ENCODE results near the gene GPANK1. TPM values are rescaled to one million over a fixed set of nuclear protein-coding genes. Genes with fewer than 3 reads are reported as not detected.

The GPANK1 gene
- polyA plus RNA-seq, 1 donor: 17.1 TPM

- no peak for DNase-seq
Observed at GRCh38 chr6:31639043-31639442, 25.8 kb downstream of the GPANK1 start.

DNA sequence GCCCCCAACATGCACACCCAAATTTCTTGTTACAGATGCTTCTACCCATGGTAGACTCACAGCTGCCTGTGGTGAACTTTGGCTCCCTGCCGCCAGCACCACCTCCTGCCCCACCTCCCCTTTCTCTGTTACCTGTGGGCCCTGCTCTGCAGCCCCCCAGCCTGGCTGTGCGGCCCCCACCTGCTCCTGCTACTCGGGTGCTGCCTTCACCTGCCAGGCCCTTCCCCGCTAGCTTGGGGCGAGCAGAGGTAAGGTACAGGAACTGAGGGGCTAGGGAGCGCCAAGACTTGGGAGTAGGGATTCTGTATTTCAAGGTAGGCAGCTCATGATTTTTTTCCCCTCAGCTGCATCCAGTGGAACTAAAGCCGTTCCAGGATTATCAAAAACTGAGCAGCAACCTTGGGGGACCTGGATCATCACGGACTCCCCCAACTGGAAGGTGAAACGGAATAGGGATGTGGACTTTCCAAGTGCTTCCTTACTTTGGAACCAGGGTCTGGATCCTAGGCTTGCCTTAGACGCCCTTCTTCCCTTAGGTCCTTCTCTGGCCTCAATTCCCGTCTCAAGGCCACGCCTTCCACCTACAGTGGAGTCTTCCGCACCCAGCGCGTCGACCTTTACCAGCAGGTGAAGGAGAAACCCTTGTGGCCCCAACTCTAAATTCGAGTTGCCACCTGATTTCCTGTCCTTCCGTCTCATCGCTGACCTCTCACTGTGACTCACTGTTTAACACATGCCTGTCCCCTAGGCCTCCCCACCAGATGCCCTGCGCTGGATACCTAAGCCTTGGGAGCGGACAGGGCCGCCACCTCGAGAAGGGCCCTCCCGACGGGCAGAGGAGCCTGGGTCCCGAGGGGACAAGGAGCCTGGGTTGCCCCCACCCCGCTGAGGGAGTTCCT is 27.9 kb downstream of the GPANK1 start:
- DNase-seq: no peak

DNA sequence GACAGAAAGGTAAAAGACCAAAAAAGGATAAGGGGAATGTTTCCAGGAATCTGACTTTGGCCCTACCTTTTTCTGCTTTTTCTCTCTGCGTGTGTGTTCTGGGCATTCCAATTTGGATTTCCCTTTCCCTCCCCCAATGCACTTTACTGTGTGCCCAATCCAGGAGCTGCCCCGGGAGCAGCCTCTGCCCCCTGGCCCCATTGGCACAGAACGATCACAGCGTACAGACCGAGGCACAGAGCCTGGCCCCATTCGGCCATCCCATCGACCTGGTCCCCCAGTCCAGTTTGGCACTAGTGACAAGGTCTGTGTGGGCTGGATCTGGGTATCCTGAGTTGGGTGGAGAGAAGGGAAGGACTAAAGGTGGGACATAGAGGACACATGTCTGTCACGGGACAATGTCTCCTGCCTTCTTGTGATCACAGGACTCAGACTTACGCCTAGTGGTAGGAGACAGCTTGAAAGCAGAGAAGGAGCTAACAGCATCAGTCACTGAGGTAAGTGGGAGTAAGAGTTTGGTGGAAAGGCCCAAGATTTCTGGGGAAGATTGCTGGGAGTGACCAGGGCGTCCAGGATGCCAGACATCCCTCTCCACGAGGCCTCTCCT is 29.7 kb downstream of the GPANK1 start:
- DNase-seq: no peak

DNA sequence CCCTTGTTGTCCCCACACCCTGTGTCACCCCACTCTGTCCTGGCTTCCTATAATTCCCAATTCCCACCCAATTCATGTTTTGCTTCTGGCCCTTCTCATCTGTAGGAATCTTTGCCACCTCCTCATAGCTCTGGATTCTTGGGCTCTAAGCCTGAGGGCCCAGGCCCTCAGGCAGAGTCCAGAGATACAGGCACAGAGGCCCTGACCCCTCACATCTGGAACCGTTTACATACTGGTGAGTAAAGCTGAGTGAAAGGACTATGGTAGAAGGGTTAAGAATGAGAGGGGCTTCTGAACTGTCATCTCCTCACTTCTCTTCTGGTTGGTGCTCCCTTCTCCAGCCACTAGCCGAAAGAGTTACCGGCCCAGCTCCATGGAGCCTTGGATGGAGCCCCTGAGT is 30.7 kb downstream of the GPANK1 start:
- DNase-seq: no peak

- no peak for DNase-seq
Observed at GRCh38 chr6:31633447-31633846, 31.4 kb downstream of the GPANK1 start.

DNA sequence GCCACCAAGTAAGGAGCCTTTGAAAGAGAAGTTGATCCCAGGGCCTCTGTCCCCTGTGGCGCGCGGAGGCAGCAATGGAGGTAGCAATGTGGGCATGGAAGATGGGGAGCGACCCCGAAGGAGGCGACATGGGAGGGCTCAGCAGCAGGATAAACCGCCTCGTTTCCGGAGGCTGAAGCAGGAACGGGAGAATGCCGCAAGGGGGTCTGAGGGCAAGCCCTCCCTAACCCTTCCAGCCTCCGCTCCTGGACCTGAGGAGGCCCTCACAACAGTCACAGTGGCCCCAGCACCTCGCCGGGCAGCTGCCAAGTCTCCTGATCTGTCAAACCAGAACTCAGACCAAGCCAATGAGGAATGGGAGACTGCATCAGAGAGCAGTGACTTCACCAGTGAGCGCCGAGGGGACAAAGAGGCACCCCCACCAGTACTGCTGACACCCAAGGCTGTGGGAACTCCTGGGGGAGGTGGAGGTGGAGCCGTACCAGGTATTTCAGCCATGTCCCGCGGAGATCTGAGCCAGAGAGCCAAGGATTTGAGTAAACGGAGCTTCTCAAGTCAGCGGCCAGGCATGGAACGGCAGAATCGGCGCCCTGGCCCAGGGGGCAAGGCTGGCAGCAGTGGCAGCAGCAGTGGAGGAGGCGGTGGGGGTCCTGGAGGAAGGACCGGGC is 32.4 kb downstream of the GPANK1 start:
- no peak for DNase-seq

DNA sequence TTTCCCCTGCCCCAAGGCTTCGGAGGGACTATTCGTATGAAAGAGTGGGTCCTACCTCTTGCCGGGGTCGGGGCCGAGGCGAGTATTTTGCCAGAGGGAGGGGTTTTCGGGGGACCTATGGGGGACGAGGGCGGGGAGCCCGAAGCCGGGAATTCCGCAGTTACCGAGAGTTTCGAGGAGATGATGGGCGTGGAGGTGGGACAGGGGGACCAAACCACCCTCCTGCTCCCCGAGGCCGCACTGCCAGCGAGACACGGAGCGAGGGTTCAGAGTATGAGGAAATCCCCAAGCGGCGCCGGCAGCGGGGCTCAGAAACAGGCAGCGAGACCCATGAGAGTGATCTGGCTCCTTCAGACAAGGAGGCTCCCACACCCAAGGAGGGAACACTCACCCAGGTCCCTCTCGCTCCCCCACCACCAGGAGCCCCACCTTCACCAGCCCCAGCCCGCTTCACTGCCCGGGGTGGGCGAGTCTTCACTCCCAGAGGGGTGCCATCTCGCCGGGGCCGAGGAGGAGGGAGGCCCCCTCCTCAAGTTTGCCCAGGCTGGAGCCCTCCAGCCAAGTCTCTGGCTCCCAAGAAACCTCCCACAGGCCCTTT is 33.0 kb downstream of the GPANK1 start:
- no peak for DNase-seq

DNA sequence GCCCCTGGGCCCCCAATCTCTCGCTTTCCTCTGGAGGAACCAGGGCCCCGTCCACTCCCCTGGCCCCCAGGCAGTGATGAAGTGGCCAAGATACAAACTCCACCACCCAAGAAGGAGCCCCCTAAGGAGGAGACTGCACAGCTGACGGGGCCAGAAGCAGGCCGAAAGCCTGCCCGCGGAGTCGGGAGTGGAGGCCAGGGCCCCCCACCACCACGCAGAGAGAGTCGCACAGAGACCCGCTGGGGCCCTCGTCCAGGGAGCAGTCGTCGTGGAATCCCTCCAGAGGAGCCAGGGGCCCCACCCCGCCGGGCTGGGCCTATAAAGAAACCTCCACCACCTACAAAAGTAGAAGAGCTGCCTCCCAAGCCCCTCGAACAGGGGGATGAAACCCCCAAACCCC is 33.6 kb downstream of the GPANK1 start:
- DNase-seq: no peak

- DNase-seq: no peak
Observed at GRCh38 chr6:31630177-31630934, 34.4 kb downstream of the GPANK1 start.

GRCh38 chr6:31629014-31629413 is 35.8 kb downstream of the GPANK1 start:
- DNase-seq: no peak

GRCh38 chr6:31627690-31628287 is 37.0 kb downstream of the GPANK1 start:
- no peak for DNase-seq

- no peak for DNase-seq
Observed at GRCh38 chr6:31626952-31627351, 37.8 kb downstream of the GPANK1 start.

- DNase-seq: no peak
Observed at GRCh38 chr6:31624070-31624469, 40.7 kb downstream of the GPANK1 start.

DNA sequence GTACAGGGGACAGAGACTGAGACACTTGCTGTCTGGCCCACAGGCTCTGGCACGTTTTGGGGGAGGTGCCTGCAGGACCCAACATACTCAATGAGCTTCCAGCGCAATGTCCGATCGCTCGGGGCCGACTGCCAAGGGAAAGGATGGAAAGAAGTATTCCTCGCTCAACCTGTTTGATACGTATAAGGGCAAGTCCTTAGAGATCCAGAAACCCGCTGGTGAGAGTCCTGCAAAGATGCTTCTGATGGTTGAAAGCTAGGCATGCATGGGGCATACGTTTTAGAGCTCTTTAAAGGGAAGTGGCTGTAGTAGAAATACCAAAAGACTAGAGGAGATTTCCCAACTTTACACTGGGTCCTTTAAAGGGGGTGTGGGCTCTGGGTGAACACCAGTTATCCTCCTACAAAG is 42.1 kb downstream of the GPANK1 start:
- DNase-seq: no peak

DNA sequence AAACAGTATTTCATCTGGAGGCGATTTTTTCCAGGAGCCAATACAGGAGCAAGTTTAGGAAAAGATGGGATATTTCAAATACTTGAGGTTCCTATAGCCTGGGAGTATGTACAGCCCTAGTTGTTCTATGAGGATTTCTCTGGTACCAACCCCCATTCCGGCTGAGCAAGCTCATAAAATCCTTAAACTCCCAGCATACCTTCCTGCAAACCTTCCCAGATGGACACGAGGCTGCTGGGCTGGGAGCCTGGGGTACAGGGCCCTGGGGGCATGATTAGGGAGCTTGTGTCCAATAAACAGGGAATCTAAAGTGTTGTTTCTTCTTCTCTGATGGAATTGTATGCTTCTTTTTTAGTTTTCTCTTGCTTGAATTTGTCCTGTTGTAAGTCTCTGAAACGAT is 42.8 kb downstream of the GPANK1 start:
- DNase-seq: no peak

- no peak for DNase-seq
Observed at GRCh38 chr6:31621320-31621939, 43.4 kb downstream of the GPANK1 start.

DNA sequence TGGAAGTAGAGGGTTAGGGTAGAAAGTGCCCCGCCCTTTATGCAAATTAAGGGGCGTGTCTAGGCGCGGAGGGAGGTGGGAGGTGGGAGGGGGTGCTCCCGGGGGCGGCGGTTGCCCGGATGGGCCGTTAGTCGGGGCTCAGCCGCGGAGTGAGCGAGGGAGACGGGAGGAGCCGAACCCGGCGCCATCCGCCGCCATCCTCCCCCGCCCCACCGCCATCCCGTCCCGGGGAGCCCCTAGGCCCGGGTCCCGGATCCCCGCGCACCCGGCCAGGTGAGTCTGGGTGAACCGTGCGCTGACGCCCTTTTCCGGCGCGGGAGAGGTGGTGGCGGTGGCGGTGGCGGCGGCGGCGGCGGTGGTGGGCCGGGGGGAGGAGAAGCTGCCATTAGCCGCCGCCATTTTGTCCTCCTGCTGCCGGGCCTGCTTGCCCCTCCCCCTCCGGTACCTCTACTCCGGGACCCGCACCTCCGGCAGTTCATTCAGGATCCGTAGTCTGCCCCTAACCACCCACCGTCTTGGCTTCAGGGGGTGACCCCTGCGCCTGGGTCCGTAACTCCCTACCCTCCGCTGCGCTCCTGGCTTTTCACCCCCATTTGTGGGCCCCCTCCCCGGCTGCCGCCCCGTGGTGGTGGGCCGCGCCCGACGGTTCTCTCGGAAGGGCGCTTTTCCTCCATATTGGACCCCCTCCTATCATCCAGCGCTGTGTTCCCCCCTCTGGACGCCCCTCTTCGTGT is 44.0 kb downstream of the GPANK1 start, which contains the start of gene PRRC2A:
Gene PRRC2A (plus strand): TSS at position 130 of the 734 bp plus-strand sequence. CDS start 2,075 bp downstream, outside the sequence.
- DNase-seq: peak; percentile 81

DNA sequence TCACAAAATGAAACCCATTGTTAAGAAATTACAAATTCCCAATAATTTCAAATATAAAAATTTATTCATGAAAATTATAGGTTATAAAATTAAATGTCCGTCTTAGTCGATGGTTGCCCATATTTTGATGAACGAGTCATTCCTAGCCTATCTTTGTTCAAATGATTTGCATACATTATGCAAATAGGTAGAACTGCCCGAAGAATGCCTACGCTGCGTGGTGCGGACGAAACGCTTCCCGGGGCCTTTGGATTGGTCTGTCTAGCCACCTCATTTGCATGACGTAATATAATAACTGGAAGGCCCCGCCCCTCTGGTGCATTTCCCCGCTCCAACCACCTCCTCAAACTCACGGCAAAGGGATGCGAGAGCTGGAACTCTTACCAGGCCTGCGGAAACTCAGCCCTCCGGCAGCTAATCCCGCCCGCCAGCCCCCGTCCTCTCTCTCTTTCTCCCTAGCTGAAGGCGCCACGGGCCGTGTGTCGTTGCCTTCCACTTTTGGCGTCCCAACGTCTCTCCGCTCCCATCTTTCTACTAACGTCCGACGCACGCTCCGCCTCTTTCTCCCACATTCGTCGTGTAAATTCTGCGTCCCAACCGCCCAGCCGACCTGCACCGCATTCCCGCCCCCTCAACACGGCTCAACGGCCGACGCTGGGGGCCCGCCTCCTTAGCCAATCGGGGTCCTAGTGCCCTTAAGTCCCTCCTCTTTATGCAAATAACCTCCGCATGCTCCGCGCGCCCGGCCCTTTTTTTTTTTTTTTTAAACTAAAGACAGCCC is 44.8 kb downstream of the GPANK1 start:
- peak; percentile 99 for DNase-seq

GRCh38 chr6:31617010-31617409 is 47.8 kb downstream of the GPANK1 start:
- DNase-seq: no peak

- DNase-seq: no peak
Observed at GRCh38 chr6:31615748-31616147, 49.0 kb downstream of the GPANK1 start.

Measured in hindlimb muscle (tissue), 1 donor.